Bronchial epithelial cell (primary cell): ENCODE measurements around the gene IL1RN. TPM values are rescaled to one million over a fixed set of nuclear protein-coding genes. Genes with fewer than 3 reads are reported as not detected.

Experiments
- DNase-seq: peaks from one replicate; pipeline ENCODE4 v3.0.0-alpha.2; 2010; ENCODE audit warnings: low read depth
- FAIRE-seq: peaks from 2 replicates; lab custom pipeline; 2011; peaks lifted over from hg19 to GRCh38; lab: Jason Lieb, UNC
- H3K27me3 ChIP-seq: 2 replicates; pipeline ENCODE4 v1.5.1; 2011; ENCODE audit warnings: low read length; ENCODE audit not compliant: control insufficient read depth, insufficient read depth
- H3K36me3 ChIP-seq: 2 replicates; pipeline ENCODE4 v1.5.1; 2011; ENCODE audit warnings: low read length; ENCODE audit not compliant: control insufficient read depth, insufficient read depth
- H3K4me3 ChIP-seq: 2 replicates; pipeline ENCODE4 v1.5.1; 2011; ENCODE audit warnings: mild to moderate bottlenecking, low read depth, low read length, control low read depth
- CTCF ChIP-seq: IDR thresholded peaks from 2 replicates; pipeline ENCODE4 v1.5.1; 2011; ENCODE audit warnings: mild to moderate bottlenecking, moderate library complexity, low read length, control low read depth, inconsistent platforms; ENCODE audit not compliant: insufficient read depth, severe bottlenecking
- total RNA-seq: library from RNA; depleted of rRNA; stranded (reverse); fragments of >200 nt; gene quantifications from 2 replicates; pipeline ENCODE4 v1.2.1, GENCODE V29; 2014

IL1RN gene
- total RNA-seq, 1 donor from 2014 or later = 71.9 TPM

GRCh38 chr2:113183264-113183663, 55.9 kb downstream of the IL1RN start:
- H3K27me3 ChIP-seq = no peaks in the 10 kb centered on the region
- no peak for DNase-seq
- no peak for FAIRE-seq
- no peak for TF ChIP-seq CTCF
- H3K4me3 ChIP-seq = no peak overlapping the region
- H3K36me3 ChIP-seq = peaks cover 7% of the 10 kb centered on the region

Other genes with a start within 250 kb of the IL1RN start
- not detected in 2 replicates for gene IL37, start 216.4 kb upstream of the IL1RN start, total RNA-seq
- gene IL36G, start 149.6 kb upstream of the IL1RN start, total RNA-seq = 0.51 TPM in 1 of 2 replicates, not detected in the other
- gene IL36A, start 122.1 kb upstream of the IL1RN start, total RNA-seq = 6.3 and 11.5 TPM in 2 replicates
- gene IL36B, start 74.7 kb upstream of the IL1RN start, total RNA-seq = 0.13 TPM in 1 of 2 replicates, not detected in the other
- 1.1 and 1.9 TPM in 2 replicates for gene IL36RN, start 68.4 kb upstream of the IL1RN start, total RNA-seq
- gene IL1F10, start 59.6 kb upstream of the IL1RN start, total RNA-seq = not detected in 2 replicates
- 25.0 and 27.0 TPM in 2 replicates for gene PSD4, start 46.4 kb downstream of the IL1RN start, total RNA-seq
- 3.5 TPM in 1 of 2 replicates, not detected in the other for gene PAX8, start 151.3 kb downstream of the IL1RN start, total RNA-seq